Breast epithelium (tissue), 4 donors: ENCODE results near the gene CDC123. TPM values are rescaled to one million over a fixed set of nuclear protein-coding genes. Genes with fewer than 3 reads are reported as not detected.
"Not testable (repeated sequence)": the region's sequence is repeated elsewhere in the genome, so short reads cannot be mapped to it uniquely, and the experiment has no call there.

Source experiments
- DNase-seq, 2 donors: peaks; one replicate each; pipeline ENCODE4 v3.0.0-alpha.2; 2019; ENCODE audit warnings: low spot score in 2 of 2
- H3K27ac ChIP-seq, 2 donors: fragments of 200-600 bp; sonication (generic) in 1 of 2; one replicate each; pipeline ENCODE4 v1.5.1; 2016 to 2019; ENCODE audit warnings: mild to moderate bottlenecking in 1 of 2
- H3K27me3 ChIP-seq, 2 donors: fragments of 200-600 bp; sonication (generic) in 1 of 2; one replicate each; pipeline versions ENCODE4 v1.5.1 to v1.6.0; 2017 to 2019; ENCODE audit warnings: control low read depth in 1 of 2, mild to moderate bottlenecking in 1 of 2
- H3K36me3 ChIP-seq: fragments of 200-600 bp; one replicate; pipeline ENCODE4 v1.5.1; 2019
- H3K4me1 ChIP-seq, 2 donors: fragments of 200-600 bp; sonication (generic); one replicate each; pipeline ENCODE4 v1.5.1; 2016 to 2019; ENCODE audit warnings: control low read depth in 1 of 2
- H3K4me3 ChIP-seq, 3 donors: fragments of 200-600 bp; sonication (generic); 1 replicate in 2 of 3; 2 replicates in 1 of 3; pipeline ENCODE4 v1.5.1; 2016 to 2019; ENCODE audit warnings: mild to moderate bottlenecking in 3 of 3, moderate library complexity in 2 of 3
- H3K9me3 ChIP-seq, 2 donors: fragments of 200-600 bp; sonication (generic) in 1 of 2; one replicate each; pipeline ENCODE4 v1.5.1; 2016 to 2019; ENCODE audit warnings: control low read depth in 1 of 2
- POLR2A ChIP-seq: fragments of 450-650 bp; IDR thresholded peaks from one replicate; pipeline ENCODE4 v1.6.1; 2016; ENCODE audit warnings: antibody characterized with exemption, mild to moderate bottlenecking, moderate library complexity
- POLR2AphosphoS5 ChIP-seq, 3 donors: sonication (generic); formaldehyde crosslinking; IDR thresholded peaks; one replicate each; pipeline ENCODE4 v1.6.1; 2017; ENCODE audit warnings: antibody characterized with exemption in 3 of 3
- intact Hi-C: fragments of 100-400 bp; cut with DNase I; formaldehyde crosslinking; loops from one replicate; pipeline ENCODE4 v1.15.1; 2023; ENCODE audit warnings: low total_unique reads
- total RNA-seq, 3 donors: library from RNA; depleted of rRNA; stranded (reverse); fragments of >200 nt; gene quantifications; one replicate each; pipeline ENCODE4 v1.1.0, GENCODE V29; 2016
- TF ChIP-seq, protein P1 (sequence below), 3 donors: fragments of 450-650 bp; IDR thresholded peaks; one replicate each; pipeline ENCODE4 v1.5.1; 2016 to 2017; ENCODE audit warnings: antibody characterized with exemption in 3 of 3, mild to moderate bottlenecking in 3 of 3, moderate library complexity in 3 of 3

Gene CDC123
- total RNA-seq, 3 donors from 2014 or later = 61.6 to 87.5 (median 86.7) TPM

DNA sequence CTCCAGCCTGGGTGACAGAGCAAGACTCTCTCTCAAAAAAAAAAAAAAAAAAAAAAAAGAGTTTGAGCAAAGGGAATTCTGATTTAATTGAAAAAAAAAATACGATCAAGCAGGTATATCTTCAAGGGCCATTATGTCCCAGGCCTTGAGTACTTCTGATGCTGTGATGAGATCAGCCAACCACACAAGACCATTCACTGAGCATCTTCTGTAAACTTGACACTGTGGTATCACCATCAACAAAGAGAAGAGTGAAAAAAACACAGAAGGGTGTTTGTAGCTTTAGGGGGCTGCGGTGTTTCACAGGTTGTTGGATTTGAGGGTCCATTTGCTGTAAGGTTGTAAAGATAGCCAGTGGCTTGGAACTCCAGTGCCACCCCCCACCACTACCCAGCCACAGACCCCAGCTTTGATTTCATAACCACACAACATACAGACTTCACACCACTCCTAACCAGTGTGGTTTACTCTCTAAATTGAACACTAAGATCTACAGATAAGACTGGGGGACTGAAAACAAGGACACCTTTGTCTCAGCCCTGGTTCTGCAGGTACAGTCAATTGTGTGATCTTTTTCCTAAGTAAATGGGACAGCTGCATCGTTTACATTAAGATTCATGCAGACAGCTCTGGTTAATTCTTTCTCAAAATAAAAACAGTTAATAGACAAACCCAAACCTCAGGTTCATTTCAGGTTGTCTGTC, 66.4 kb downstream of the CDC123 start:
- no peak for DNase-seq
- Histone ChIP-seq H3K4me3 (no peak overlapping the region), H3K9me3 (no peaks in the 10 kb centered on the region), H3K27ac (no peak overlapping the region), H3K4me1 (no peaks in the 10 kb centered on the region), H3K27me3 (no peaks in the 10 kb centered on the region), H3K36me3 (no peaks in the 10 kb centered on the region)
- intact Hi-C loops = no loop called here
- TF ChIP-seq POLR2AphosphoS5 (IDR thresholded peaks at IDR 0.05) (no peak), POLR2A (no peak)
- TF ChIP-seq, protein P1, sequence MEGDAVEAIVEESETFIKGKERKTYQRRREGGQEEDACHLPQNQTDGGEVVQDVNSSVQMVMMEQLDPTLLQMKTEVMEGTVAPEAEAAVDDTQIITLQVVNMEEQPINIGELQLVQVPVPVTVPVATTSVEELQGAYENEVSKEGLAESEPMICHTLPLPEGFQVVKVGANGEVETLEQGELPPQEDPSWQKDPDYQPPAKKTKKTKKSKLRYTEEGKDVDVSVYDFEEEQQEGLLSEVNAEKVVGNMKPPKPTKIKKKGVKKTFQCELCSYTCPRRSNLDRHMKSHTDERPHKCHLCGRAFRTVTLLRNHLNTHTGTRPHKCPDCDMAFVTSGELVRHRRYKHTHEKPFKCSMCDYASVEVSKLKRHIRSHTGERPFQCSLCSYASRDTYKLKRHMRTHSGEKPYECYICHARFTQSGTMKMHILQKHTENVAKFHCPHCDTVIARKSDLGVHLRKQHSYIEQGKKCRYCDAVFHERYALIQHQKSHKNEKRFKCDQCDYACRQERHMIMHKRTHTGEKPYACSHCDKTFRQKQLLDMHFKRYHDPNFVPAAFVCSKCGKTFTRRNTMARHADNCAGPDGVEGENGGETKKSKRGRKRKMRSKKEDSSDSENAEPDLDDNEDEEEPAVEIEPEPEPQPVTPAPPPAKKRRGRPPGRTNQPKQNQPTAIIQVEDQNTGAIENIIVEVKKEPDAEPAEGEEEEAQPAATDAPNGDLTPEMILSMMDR (IDR thresholded peaks at IDR 0.05) = no peak

DNA sequence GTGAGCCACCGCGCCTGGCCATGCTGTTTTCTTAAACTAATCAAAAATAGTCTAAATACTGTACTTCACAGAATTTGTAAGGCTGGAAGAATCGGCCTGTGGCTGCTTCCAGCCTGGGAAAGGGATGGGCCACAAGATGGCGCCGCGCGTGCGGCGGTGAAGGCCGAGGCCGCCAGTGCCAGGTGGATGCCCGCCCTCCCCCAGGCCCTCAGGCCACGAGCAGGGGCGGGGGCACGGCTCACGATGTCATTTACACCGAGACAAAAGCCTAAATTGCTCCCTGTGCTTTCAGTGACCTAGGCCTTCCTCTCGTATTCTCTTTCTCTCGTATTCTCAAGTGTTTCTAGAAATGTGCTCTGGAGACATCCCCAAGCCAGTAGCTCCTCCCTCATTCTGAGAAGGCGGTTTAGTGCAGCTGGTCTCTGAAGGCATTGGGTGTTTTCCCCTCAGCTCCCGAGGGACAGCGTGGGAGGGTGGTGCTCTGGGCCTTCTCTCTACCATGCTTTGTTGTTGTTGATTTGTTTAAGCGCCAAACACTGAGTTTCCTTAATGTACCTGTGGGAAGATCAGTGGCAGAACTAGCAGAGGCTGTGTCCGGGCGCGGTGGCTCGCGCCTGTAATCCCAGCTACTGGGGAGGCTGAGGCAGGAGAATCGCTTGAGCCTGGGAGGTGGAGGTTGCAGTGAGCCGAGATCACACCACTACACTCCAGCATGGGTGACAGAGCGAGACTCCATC, 68.4 kb downstream of the CDC123 start:
- DNase-seq = peak; percentile 45 to 72
- H3K27ac ChIP-seq = no peak overlapping the region
- H3K27me3 ChIP-seq = no peaks in the 10 kb centered on the region
- H3K4me3 ChIP-seq = peak overlapping the region; percentile 28 to 66 (median 40)
- intact Hi-C loops = no loop called here
- no peaks in the 10 kb centered on the region for H3K36me3 ChIP-seq
- TF ChIP-seq, protein P1 (IDR thresholded peaks at IDR 0.05) = peak; percentile 7 to 80 (median 59)
- no peak for TF ChIP-seq POLR2A
- peak; percentile 28 to 58 (median 41) for TF ChIP-seq POLR2AphosphoS5 (IDR thresholded peaks at IDR 0.05)
- H3K4me1 ChIP-seq = no peaks in the 10 kb centered on the region
- no peaks in the 10 kb centered on the region for H3K9me3 ChIP-seq

DNA sequence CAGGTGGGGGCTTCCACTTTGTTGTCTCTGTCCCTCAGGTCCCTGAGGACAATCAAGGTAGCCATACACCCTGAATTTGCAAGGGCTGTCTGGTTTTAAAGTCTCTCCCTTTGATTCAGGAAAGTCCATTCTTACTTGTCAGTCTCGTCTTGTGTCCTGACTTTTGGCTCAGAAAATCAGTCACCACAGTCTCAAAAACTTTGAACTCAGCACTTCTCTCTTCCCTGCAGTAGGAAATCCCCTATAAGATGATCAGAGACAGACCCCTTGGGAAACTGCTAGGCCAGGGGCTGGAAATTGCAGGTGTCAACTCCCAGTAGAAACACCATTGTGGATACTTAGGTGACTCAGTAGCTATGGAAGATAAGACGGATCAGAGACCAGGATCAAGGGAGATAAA, 73.1 kb downstream of the CDC123 start:
- Histone ChIP-seq H3K36me3 (no peaks in the 10 kb centered on the region), H3K4me3 (no peak overlapping the region), H3K9me3 (no peaks in the 10 kb centered on the region), H3K4me1 (no peaks in the 10 kb centered on the region), H3K27ac (no peak overlapping the region), H3K27me3 (no peaks in the 10 kb centered on the region)
- TF ChIP-seq POLR2AphosphoS5 (IDR thresholded peaks at IDR 0.05) = no peak
- TF ChIP-seq, protein P1 (IDR thresholded peaks at IDR 0.05) = no peak
- TF ChIP-seq POLR2A = no peak
- no peak for DNase-seq
- intact Hi-C loops = no loop called here

DNA sequence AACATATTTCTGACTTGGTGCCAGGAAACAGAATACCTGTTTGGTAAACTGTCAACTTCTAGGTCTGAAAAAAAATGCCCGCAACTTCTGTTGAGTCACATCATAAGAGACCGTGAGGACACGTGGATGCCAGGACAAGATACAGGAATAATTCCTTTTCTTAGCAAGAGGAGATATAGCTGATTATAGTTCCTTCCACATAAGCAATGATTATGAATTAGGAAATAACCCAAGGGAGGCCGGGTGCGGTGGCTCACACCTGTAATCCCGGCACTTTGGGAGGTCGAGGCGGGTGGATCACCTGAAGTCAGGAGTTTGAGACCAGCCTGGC, 75.2 kb downstream of the CDC123 start:
- no peaks in the 10 kb centered on the region for H3K9me3 ChIP-seq
- no peak for DNase-seq
- H3K27ac ChIP-seq = no peak overlapping the region
- no peaks in the 10 kb centered on the region for H3K36me3 ChIP-seq
- no peak overlapping the region for H3K4me3 ChIP-seq
- intact Hi-C loops = no loop called here
- TF ChIP-seq POLR2AphosphoS5 (IDR thresholded peaks at IDR 0.05) (no peak), POLR2A (no peak)
- TF ChIP-seq, protein P1 (IDR thresholded peaks at IDR 0.05) = no peak
- no peaks in the 10 kb centered on the region for H3K4me1 ChIP-seq
- H3K27me3 ChIP-seq = no peaks in the 10 kb centered on the region

DNA sequence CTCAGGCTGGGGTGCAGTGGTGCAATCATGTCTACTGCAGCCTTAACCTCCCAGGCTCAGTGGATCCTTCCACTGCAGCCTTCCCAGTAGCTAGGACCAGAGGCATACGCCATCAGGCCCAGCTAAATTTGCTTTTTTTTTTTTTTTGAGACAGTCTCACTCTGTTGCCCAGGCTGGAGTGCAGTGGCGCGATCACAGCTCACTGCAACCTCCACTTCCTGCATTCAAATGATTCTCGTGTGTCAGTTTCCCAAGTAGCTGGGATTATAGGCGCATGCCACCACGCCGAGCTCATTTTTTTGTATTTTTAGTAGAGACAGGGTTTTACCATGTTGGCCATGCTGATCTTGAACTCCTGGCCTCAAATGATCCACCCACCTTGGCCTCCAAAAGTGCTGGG, 81.9 kb downstream of the CDC123 start:
- not testable (repeated sequence) for DNase-seq

More for the DNA sequence above, 81.9 kb downstream of the CDC123 start:
- H3K9me3 ChIP-seq, H3K4me1 ChIP-seq, H3K27me3 ChIP-seq, H3K36me3 ChIP-seq, H3K27ac ChIP-seq, intact Hi-C loops, H3K4me3 ChIP-seq: not testable (repeated sequence)
